ENCODE results near the gene RABGEF1. TPM values are rescaled to one million over a fixed set of nuclear protein-coding genes. Genes with fewer than 3 reads are reported as not detected.
"Not testable (repeated sequence)": the region's sequence is repeated elsewhere in the genome, so short reads cannot be mapped to it uniquely, and the experiment has no call there.

Gene RABGEF1
- total and polyA plus RNA-seq, 2 experiments from 2014 or later = 18.8 to 22.7 TPM

GRCh38 chr7:66790725-66791124 lies 50.2 kb downstream of the RABGEF1 start:
- H3K4me1 ChIP-seq (ENCODE audit: low read depth) = no peaks in the 10 kb centered on the region
- H3K27me3 ChIP-seq = no peaks in the 10 kb centered on the region
- H3K27ac ChIP-seq = no peak overlapping the region
- H3K36me3 ChIP-seq = peaks cover 40% of the 10 kb centered on the region
- DNase-seq (ENCODE audit: low read depth in 1 of 2, low spot score in 1 of 2) = no peak
- no peak overlapping the region for H3K4me3 ChIP-seq
- H3K9me3 ChIP-seq (ENCODE audit: low read depth) = no peaks in the 10 kb centered on the region
- TF ChIP-seq, protein P1, sequence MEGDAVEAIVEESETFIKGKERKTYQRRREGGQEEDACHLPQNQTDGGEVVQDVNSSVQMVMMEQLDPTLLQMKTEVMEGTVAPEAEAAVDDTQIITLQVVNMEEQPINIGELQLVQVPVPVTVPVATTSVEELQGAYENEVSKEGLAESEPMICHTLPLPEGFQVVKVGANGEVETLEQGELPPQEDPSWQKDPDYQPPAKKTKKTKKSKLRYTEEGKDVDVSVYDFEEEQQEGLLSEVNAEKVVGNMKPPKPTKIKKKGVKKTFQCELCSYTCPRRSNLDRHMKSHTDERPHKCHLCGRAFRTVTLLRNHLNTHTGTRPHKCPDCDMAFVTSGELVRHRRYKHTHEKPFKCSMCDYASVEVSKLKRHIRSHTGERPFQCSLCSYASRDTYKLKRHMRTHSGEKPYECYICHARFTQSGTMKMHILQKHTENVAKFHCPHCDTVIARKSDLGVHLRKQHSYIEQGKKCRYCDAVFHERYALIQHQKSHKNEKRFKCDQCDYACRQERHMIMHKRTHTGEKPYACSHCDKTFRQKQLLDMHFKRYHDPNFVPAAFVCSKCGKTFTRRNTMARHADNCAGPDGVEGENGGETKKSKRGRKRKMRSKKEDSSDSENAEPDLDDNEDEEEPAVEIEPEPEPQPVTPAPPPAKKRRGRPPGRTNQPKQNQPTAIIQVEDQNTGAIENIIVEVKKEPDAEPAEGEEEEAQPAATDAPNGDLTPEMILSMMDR (IDR thresholded peaks at IDR 0.05; ENCODE audit: low read depth, low read length) = no peak

DNA sequence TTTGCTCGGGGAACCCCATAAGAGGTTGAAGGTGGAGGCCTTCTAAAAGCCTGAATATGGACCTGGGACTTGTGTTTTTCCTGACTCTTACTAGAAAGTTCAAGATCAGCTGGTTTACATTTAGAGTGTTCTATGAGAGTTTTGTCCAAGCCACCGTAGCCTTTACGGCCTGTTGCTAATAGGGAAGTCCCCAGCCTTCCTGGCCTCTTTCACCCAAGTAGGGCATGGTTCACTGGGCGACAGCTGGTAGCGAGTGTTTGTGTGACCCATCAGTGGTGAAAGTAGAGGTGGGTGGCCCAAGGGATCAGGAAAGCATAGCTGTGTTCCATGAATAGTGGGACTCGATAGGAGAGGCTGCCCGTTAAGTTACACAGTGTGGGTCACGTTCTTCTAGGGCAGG lies 60.1 kb downstream of the RABGEF1 start:
- DNase-seq (ENCODE audit: low read depth in 1 of 2, low spot score in 1 of 2) = no peak
- Histone ChIP-seq H3K9me3 (ENCODE audit: low read depth) (no peaks in the 10 kb centered on the region), H3K27me3 (no peaks in the 10 kb centered on the region), H3K27ac (no peak overlapping the region), H3K4me1 (ENCODE audit: low read depth) (no peaks in the 10 kb centered on the region), H3K36me3 (peaks cover 53% of the 10 kb centered on the region), H3K4me3 (no peak overlapping the region)
- TF ChIP-seq, protein P1 (IDR thresholded peaks at IDR 0.05; ENCODE audit: low read depth, low read length) = no peak

DNA sequence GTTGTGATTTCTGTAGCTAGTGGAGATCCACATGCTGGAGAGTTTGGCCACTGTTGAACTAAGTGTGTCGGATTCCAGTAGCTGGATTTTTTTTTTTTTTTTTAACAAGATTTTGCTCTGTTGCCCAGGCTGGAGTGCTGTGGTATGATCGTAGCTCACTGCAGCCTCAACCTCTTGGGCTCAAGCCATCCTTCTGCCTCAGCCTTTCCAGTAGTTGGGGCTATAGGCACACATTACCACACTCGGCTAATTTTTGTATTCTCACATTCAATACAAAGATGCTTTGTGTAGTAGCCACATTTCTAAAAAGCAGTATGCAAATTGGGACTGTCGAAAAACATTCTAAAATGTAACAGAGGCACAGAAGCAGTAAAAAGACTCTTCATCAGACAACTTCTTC lies 63.5 kb downstream of the RABGEF1 start:
- H3K36me3 ChIP-seq = peaks cover 40% of the 10 kb centered on the region
- no peaks in the 10 kb centered on the region for H3K9me3 ChIP-seq (ENCODE audit: low read depth)
- no peak overlapping the region for H3K4me3 ChIP-seq
- no peak overlapping the region for H3K27ac ChIP-seq
- TF ChIP-seq, protein P1 (IDR thresholded peaks at IDR 0.05; ENCODE audit: low read depth, low read length) = no peak
- DNase-seq (ENCODE audit: low read depth in 1 of 2, low spot score in 1 of 2) = peak in 1 of 2 donors; percentile 6
- no peaks in the 10 kb centered on the region for H3K27me3 ChIP-seq
- no peaks in the 10 kb centered on the region for H3K4me1 ChIP-seq (ENCODE audit: low read depth)

- Histone ChIP-seq H3K9me3 (ENCODE audit: low read depth) (no peaks in the 10 kb centered on the region), H3K36me3 (peaks cover 53% of the 10 kb centered on the region), H3K4me1 (ENCODE audit: low read depth) (no peaks in the 10 kb centered on the region), H3K27ac (no peak overlapping the region), H3K27me3 (no peaks in the 10 kb centered on the region), H3K4me3 (no peak overlapping the region)
- DNase-seq (ENCODE audit: low read depth in 1 of 2, low spot score in 1 of 2) = no peak
- TF ChIP-seq, protein P1 (IDR thresholded peaks at IDR 0.05; ENCODE audit: low read depth, low read length) = no peak
Measured at GRCh38 chr7:66807736-66808135, 67.2 kb downstream of the RABGEF1 start.

DNA sequence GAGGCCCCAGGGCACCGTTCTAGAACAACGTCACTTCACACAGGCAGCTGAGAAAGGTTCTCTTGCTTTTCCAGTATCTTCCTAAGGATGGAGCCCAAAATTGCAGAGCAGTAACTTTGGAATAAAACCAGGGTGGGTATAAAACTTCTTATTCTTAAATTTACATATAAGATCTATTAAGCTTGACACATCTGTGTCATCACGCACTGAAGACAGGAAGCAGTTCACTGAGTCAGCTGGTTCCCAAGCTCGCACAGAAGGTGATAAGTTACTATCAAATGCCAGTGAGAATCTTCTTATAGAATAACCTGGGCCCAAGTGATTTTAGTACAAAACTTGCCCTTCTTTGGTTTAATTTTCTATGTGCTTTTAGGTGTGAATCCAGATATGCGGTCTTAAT lies 70.2 kb downstream of the RABGEF1 start:
- Histone ChIP-seq H3K4me3 (no peak overlapping the region), H3K4me1 (ENCODE audit: low read depth) (no peaks in the 10 kb centered on the region), H3K36me3 (peaks cover 38% of the 10 kb centered on the region), H3K27ac (no peak overlapping the region), H3K27me3 (no peaks in the 10 kb centered on the region), H3K9me3 (ENCODE audit: low read depth) (no peaks in the 10 kb centered on the region)
- DNase-seq (ENCODE audit: low read depth in 1 of 2, low spot score in 1 of 2) = no peak
- TF ChIP-seq, protein P1 (IDR thresholded peaks at IDR 0.05; ENCODE audit: low read depth, low read length) = no peak

DNA sequence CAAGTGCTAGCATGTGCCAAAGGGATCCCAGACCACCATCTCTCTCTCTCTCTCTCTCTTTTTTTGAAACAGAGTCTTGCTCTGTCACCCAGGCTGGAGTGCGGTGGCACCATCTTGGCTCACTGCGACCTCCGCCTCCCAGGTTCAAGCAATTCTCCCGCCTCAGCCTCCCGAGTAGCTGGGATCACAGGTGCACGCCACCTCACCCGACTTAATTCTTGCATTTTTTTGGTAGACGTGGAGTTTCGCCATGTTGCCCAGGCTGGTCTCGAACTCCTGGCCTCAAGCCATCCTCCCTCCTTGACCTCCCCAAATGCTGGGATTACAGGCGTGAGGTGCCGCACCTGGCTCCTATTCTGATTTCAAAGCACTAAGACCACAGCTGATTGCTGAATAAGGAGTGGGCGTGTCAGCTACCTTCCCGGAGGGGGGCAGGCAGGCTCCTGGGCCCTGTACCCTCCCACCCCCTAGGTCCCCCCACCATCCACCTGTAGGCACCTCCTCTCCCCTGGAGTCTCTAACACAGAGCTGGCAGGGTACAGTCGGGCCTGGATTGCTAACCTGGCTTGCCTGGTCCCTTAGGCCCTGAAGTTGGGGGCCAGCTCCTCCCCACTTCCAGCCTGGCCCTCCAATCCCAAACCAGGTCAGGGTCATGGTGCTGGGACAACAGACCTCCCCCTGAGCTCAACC lies 74.8 kb downstream of the RABGEF1 start:
- not testable (repeated sequence) for H3K4me1 ChIP-seq (ENCODE audit: low read depth); H3K27ac ChIP-seq; H3K9me3 ChIP-seq (ENCODE audit: low read depth); H3K27me3 ChIP-seq; DNase-seq (ENCODE audit: low read depth in 1 of 2, low spot score in 1 of 2); H3K4me3 ChIP-seq
- H3K36me3 ChIP-seq = peaks cover 10% of the 10 kb centered on the region
